Glutamatergic neuron (in vitro differentiated cells): Measurements from ENCODE around the gene PAIP1. TPM values are rescaled to one million over a fixed set of nuclear protein-coding genes. Genes with fewer than 3 reads are reported as not detected.

ENCODE experiments used
- DNase-seq: peaks from one replicate; pipeline ENCODE4 v3.0.0; 2022
- H3K27ac Mint-ChIP-seq: one replicate; pipeline ENCODE4 v1.8.0; 2020; ENCODE audit warnings: mild to moderate bottlenecking, mixed read lengths, inconsistent platforms; ENCODE audit not compliant: unreplicated experiment
- H3K27me3 Mint-ChIP-seq: one replicate; pipeline ENCODE4 v1.8.0; 2020; ENCODE audit warnings: mild to moderate bottlenecking, moderate library complexity, mixed read lengths, inconsistent platforms; ENCODE audit not compliant: unreplicated experiment
- H3K36me3 Mint-ChIP-seq: one replicate; pipeline ENCODE4 v1.8.0; 2020; ENCODE audit warnings: mild to moderate bottlenecking, mixed read lengths, inconsistent platforms; ENCODE audit not compliant: unreplicated experiment
- H3K4me1 Mint-ChIP-seq: one replicate; pipeline ENCODE4 v1.8.0; 2020; ENCODE audit warnings: mild to moderate bottlenecking, low read depth, mixed read lengths, inconsistent platforms; ENCODE audit not compliant: unreplicated experiment
- H3K4me3 Mint-ChIP-seq: one replicate; pipeline ENCODE4 v1.8.0; 2020; ENCODE audit warnings: mild to moderate bottlenecking, mixed read lengths, inconsistent platforms; ENCODE audit not compliant: unreplicated experiment
- H3K9me3 Mint-ChIP-seq: one replicate; pipeline ENCODE4 v1.8.0; 2020; ENCODE audit warnings: mild to moderate bottlenecking, moderate library complexity, mixed read lengths, inconsistent platforms; ENCODE audit not compliant: unreplicated experiment
- long read RNA-seq: library from polyadenylated mRNA; unstranded; transcript quantifications from one replicate; pipeline ENCODE4 v2.0.0, GENCODE V29; 2020; ENCODE audit not compliant: unreplicated experiment
- total RNA-seq: library from RNA; stranded (reverse); fragmentation: NEBNext Ultra II Directional; extraction: Animal tissue kit (Norgen Biotek cat#: 25700); gene quantifications from one replicate; pipeline ENCODE4 v1.2.1, GENCODE V29; 2021; ENCODE audit not compliant: unreplicated experiment
- TF ChIP-seq, protein P1 (sequence below): fragments of 200-600 bp; sonication (generic); IDR thresholded peaks from one replicate; pipeline ENCODE4 v1.5.0; 2021; ENCODE audit not compliant: partially characterized antibody, unreplicated experiment

PAIP1 gene
- 127 TPM for total RNA-seq
- long read RNA-seq, transcript PAIP1-203 (11 exons, 1,734 nt) = minor isoform, 16 of 97 reads
- long read RNA-seq, transcript PAIP1-201 (11 exons, 2,782 nt) = major isoform, 53 of 97 reads
- long read RNA-seq, partial matches to known transcripts = 13 of 97 reads
- long read RNA-seq, other reads (novel, unspliced or antisense) = 11 of 97 reads

DNA sequence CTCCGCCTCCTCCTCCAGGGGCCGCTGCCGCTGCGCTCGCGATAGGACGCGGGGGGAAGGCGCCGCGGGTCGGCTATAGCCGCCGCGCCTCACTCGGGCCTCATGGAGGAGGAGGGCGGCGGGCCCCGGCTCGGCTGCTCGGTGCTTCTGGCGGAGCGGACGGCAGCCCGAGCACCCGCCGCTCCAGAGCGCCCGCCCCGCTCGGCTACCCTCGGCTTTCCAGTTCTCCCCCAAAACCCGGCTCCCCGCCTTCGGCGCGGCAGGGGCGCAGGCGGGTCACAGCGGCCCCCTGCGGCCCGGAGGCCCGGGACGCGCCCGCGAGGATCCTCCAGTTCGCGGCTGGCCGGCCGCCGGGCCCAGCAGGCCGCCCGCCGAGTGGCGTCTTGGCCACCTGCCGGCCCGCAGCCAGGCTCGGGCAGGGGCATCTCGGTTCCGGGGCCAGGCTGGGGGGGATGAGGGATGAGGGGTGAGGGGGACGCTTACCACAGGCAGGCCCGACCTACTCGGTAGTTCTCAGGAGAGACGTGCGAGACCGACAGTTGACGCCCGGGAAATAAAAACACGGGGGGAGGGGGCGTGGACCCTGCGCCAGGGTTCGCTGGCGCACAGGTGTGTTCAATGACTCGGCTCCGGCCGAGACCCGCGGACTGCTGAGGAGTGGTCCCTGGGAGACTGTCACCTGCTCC lies at the start of gene PAIP1:
TSS of gene PAIP1 (minus strand) at position 221 of the 686 bp plus-strand sequence. CDS start 231 bp downstream, outside the sequence.
- H3K4me3 Mint-ChIP-seq = peak within 1 kb of the TSS; percentile 95

DNA sequence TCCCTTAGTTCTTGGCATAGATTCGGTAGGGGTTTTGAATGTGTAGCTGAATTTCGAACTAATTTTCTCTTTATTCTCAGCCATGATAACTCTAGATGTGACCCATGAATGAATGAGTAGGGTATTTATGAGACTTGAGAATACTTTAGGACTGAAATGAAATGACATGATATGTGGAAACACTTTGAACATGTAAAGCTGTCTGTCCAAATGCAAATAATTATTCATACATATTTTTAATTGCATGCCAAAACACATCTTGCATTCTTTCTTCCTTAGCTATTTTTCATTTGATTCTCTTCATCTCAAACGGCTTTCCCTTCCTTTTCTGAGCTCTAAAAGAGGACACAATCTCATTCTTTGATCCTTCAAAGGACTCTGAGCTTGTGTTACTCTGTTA lies 49.5 kb upstream of the PAIP1 start:
- Mint-ChIP-seq H3K27ac (no peak overlapping the region), H3K27me3 (peaks cover 9% of the 10 kb centered on the region), H3K36me3 (no peaks in the 10 kb centered on the region), H3K4me3 (no peak overlapping the region), H3K4me1 (peaks cover 15% of the 10 kb centered on the region), H3K9me3 (peaks cover 7% of the 10 kb centered on the region)
- TF ChIP-seq, protein P1, sequence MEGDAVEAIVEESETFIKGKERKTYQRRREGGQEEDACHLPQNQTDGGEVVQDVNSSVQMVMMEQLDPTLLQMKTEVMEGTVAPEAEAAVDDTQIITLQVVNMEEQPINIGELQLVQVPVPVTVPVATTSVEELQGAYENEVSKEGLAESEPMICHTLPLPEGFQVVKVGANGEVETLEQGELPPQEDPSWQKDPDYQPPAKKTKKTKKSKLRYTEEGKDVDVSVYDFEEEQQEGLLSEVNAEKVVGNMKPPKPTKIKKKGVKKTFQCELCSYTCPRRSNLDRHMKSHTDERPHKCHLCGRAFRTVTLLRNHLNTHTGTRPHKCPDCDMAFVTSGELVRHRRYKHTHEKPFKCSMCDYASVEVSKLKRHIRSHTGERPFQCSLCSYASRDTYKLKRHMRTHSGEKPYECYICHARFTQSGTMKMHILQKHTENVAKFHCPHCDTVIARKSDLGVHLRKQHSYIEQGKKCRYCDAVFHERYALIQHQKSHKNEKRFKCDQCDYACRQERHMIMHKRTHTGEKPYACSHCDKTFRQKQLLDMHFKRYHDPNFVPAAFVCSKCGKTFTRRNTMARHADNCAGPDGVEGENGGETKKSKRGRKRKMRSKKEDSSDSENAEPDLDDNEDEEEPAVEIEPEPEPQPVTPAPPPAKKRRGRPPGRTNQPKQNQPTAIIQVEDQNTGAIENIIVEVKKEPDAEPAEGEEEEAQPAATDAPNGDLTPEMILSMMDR = no peak
- no peak for DNase-seq

More for the DNA sequence above, at the start of gene PAIP1:
- no peaks in the 10 kb centered on the region for H3K4me1 Mint-ChIP-seq
- H3K36me3 Mint-ChIP-seq = no peaks in the 10 kb centered on the region
- H3K27ac Mint-ChIP-seq = peak within 1 kb of the TSS; percentile 96
- peak; percentile 93 for DNase-seq
- H3K27me3 Mint-ChIP-seq = peaks cover 6% of the 10 kb centered on the region
- H3K9me3 Mint-ChIP-seq = peaks cover 10% of the 10 kb centered on the region
- TF ChIP-seq, protein P1 = peak; percentile 23

GRCh38 chr5:43604699-43605098 lies 47.8 kb upstream of the PAIP1 start:
- Mint-ChIP-seq H3K27me3 (peaks cover 9% of the 10 kb centered on the region), H3K36me3 (no peaks in the 10 kb centered on the region)
- TF ChIP-seq, protein P1 = no peak

DNA sequence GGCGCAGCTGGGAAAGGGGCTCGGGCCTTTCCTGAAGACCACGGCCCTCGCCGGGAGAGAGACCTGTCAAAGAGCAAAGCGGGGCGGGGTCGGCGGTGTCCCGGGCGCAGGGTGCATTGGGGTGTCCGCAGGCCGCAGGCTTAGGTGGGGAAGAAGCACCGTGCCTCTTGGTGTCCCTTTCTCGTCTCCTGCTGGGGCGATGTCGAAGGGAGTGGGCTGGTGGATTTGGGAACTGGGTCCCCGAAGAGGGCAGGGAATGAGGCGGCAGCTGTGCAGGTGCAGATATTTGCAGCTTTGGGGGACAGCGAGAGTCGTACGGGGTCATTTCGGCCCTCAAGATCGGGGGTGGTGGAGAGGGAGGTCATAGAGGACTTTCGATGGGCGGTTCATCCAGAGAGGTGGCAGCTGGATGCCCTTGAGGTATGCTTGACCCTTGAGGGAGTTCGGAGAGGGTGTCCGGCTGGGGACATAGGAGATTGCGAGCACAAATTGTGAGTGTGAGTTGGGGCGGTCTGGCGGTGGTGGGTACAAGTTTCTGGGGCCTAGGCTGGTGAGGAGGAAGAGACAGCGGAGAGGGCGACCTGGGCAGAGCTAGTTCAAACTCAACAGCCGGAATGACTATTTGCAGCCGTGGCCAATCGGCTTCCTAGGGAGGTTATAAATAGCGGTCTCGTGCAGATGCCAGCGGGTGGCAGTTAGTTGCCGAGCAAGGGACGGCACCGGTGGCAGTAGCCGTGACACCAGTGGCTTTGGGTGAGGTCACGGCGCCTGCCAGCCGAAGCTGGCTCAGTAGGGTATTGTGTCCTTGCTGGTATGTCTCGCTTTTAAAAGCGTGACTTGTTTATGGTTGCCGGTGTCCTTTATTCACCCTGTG lies 46.7 kb upstream of the PAIP1 start:
- Mint-ChIP-seq H3K4me3 (peak overlapping the region; percentile 97), H3K27me3 (peaks cover 9% of the 10 kb centered on the region), H3K9me3 (peaks cover 7% of the 10 kb centered on the region), H3K4me1 (peaks cover 15% of the 10 kb centered on the region), H3K36me3 (no peaks in the 10 kb centered on the region), H3K27ac (peak overlapping the region; percentile 86)
- TF ChIP-seq, protein P1 = no peak
- peak; percentile 42 for DNase-seq

More at GRCh38 chr5:43604699-43605098, 47.8 kb upstream of the PAIP1 start:
- no peak for DNase-seq
- H3K4me1 Mint-ChIP-seq = peaks cover 15% of the 10 kb centered on the region
- peaks cover 7% of the 10 kb centered on the region for H3K9me3 Mint-ChIP-seq
- H3K4me3 Mint-ChIP-seq = peak overlapping the region; percentile 97
- no peak overlapping the region for H3K27ac Mint-ChIP-seq
